Measurements from ENCODE around the gene SEPTIN3.

GRCh38 chr22:41949297-41949965 is 19.8 kb upstream of the SEPTIN3 start:
- TF ChIP-seq CTCF (IDR thresholded peaks at IDR 0.05) (no peak), POLR2AphosphoS5 (IDR thresholded peaks at IDR 0.05) (no peak), POLR2A (IDR thresholded peaks at IDR 0.05) (no peak)

Measured in prostate gland (tissue), 2 donors.